K562 treated with DMSO at 1 percent for 48 hours (cell line): ENCODE data around the gene COA5. TPM values are rescaled to one million over a fixed set of nuclear protein-coding genes. Genes with fewer than 3 reads are reported as not detected.

Experiments
- total RNA-seq: library from RNA; unstranded; fragments of 300-600 nt; gene quantifications from 2 replicates; pipeline ENCODE4 v1.2.3, GENCODE V29; 2022; ENCODE audit warnings: low replicate concordance; ENCODE audit errors: extremely low read depth

Gene COA5
- not detected in 2 replicates for total RNA-seq

DNA sequence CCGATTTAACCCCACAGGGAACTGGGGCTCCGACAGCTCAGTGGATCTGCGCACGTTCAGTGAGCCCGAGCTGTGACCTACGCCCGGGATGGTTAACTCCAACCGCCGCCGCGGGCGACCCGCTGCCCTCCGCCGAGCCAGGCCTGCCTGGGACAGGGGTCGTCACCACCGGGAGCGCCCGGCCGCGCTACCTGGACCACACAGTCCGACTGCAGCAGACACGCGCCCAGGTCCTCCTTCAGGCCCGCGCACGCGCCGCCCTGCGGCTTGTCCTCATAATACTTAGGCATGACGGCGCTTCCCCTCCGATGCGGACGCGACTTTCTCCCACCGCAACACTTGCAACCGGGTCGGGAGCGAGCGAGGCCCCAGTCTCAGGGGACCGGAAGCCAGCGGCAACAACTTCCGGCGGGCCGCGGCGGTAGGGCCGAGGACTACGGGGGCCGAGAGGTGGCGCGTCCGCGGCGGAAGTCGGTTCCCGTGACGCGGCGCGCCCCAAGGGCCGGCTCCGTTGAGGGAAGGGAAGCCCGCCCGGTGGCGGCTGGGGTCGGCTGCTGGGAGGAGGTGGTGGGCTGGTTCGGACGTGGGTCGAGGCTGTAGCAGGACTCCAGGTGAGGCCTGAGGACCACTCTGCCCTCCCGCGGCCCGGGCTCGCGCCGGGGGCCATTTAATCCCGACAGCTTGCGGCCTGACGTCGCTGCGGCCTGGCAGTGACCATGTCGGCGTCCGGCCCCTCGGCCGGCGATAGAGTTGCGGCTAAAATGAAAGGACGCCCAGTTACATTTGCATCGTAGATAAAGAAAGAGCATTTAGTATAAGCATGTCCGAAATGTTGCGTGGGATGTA is at the start of gene COA5, which contains the start of gene UNC50:
Gene COA5 (minus strand): TSS at position 397 of the 846 bp plus-strand sequence. CDS start 107 bp downstream, at position 290.
Gene UNC50 (plus strand): TSS at position 474 of the 846 bp plus-strand sequence. CDS start 1,171 bp downstream, outside the sequence.

Other genes with a start within 250 kb of the COA5 start
- gene INPP4A, start 163.7 kb downstream of the COA5 start, total RNA-seq: not detected in 2 replicates
- gene UNC50, start 77 bp upstream of the COA5 start, total RNA-seq: not detected in 2 replicates
- not detected in 2 replicates for gene MGAT4A, start 122.6 kb upstream of the COA5 start, total RNA-seq